T-helper 2 cell treated with Interferon-gamma antibody and Interleukin-4, amounts not matched to agents 100 ng/mL and 5 ng/mL, for 36 hours (primary cell): ENCODE measurements around the gene CCDC66. TPM values are rescaled to one million over a fixed set of nuclear protein-coding genes. Genes with fewer than 3 reads are reported as not detected.
"Not testable (repeated sequence)": the region's sequence is repeated elsewhere in the genome, so short reads cannot be mapped to it uniquely, and the experiment has no call there.

Experiments used
- intact Hi-C: fragments of 100-400 bp; cut with micrococcal nuclease; formaldehyde crosslinking; loops from one replicate; pipeline ENCODE4 v1.15.1; 2023
- total RNA-seq: library from RNA; stranded (reverse); gene quantifications from 2 replicates; pipeline ENCODE4 v1.2.3, GENCODE V29; 2022

CCDC66 gene
- total RNA-seq: 40.5 and 41.6 TPM in 2 replicates

GRCh38 chr3:56556908-56557830 lies at the start of gene CCDC66:
Gene CCDC66, plus strand, starts transcription at chr3:56557175. Its CDS starts 68 bp downstream, at chr3:56557243.
- intact Hi-C loops: loop anchor here (1.0 to 10.0 kb wide), 6 partner anchors 36 to 438 kb away; partner anchors contain the start of gene ARHGEF3

GRCh38 chr3:56519641-56520040 lies 37.3 kb upstream of the CCDC66 start:
- intact Hi-C loops: no loop called here

GRCh38 chr3:56522374-56522773 lies 34.6 kb upstream of the CCDC66 start:
- intact Hi-C loops: no loop called here

GRCh38 chr3:56525291-56525690 lies 31.7 kb upstream of the CCDC66 start:
- intact Hi-C loops: no loop called here

- intact Hi-C loops: no loop called here
Measured at GRCh38 chr3:56536735-56537134, 20.2 kb upstream of the CCDC66 start.

GRCh38 chr3:56547486-56547885 lies 9.5 kb upstream of the CCDC66 start:
- intact Hi-C loops: no loop called here

GRCh38 chr3:56557831-56558170 lies 826 bp downstream of the CCDC66 start:
- intact Hi-C loops: loop anchor here (1.0 to 10.0 kb wide), 6 partner anchors 36 to 437 kb away; partner anchors contain the start of gene ARHGEF3

GRCh38 chr3:56573501-56573900 lies 16.5 kb downstream of the CCDC66 start:
- intact Hi-C loops: no loop called here

- intact Hi-C loops: not testable (repeated sequence)
Measured at GRCh38 chr3:56581941-56582340, 25.0 kb downstream of the CCDC66 start.

- intact Hi-C loops: not testable (repeated sequence)
Measured at GRCh38 chr3:56584275-56584674, 27.3 kb downstream of the CCDC66 start.

- intact Hi-C loops: no loop called here
Measured at GRCh38 chr3:56590814-56591213, 33.8 kb downstream of the CCDC66 start.

GRCh38 chr3:56591262-56591661 lies 34.3 kb downstream of the CCDC66 start:
- intact Hi-C loops: no loop called here

GRCh38 chr3:56593455-56594158 lies 36.6 kb downstream of the CCDC66 start:
- intact Hi-C loops: loop anchor here (1.0 to 2.0 kb wide), 2 partner anchors 19 to 36 kb away; partner anchors contain the start of gene CCDC66

GRCh38 chr3:56595975-56596840 lies 39.2 kb downstream of the CCDC66 start:
- intact Hi-C loops: no loop called here

GRCh38 chr3:56608479-56608878 lies 51.5 kb downstream of the CCDC66 start:
- intact Hi-C loops: not testable (repeated sequence)

- intact Hi-C loops: loop anchor here (5.0 kb wide), 2 partner anchors 54 to 71 kb away; partner anchors contain the start of genes CCDC66 and TASOR
Measured at GRCh38 chr3:56610669-56611335, 53.8 kb downstream of the CCDC66 start.

- intact Hi-C loops: loop anchor here (5.0 kb wide), 2 partner anchors 54 to 71 kb away; partner anchors contain the start of genes CCDC66 and TASOR
Measured at GRCh38 chr3:56611364-56611763, 54.4 kb downstream of the CCDC66 start.

GRCh38 chr3:56612146-56612545 lies 55.2 kb downstream of the CCDC66 start:
- intact Hi-C loops: loop anchor here (2.0 to 5.0 kb wide), 3 partner anchors 19 to 70 kb away; partner anchors contain the start of genes CCDC66 and TASOR

GRCh38 chr3:56613016-56613415 lies 56.0 kb downstream of the CCDC66 start:
- intact Hi-C loops: loop anchor here (2.0 to 5.0 kb wide), 3 partner anchors 20 to 69 kb away; partner anchors contain the start of genes CCDC66 and TASOR

GRCh38 chr3:56616478-56617006 lies 59.6 kb downstream of the CCDC66 start:
- intact Hi-C loops: no loop called here
